H1 (cell line): ENCODE data around the gene TLL1. TPM values are rescaled to one million over a fixed set of nuclear protein-coding genes. Genes with fewer than 3 reads are reported as not detected.

ENCODE experiments used
- CTCF ChIA-PET: fragments of 300-600 bp; sonication (Branson Sonifier 250); formaldehyde crosslinking; loops from one replicate; lab custom pipeline; 2021; ENCODE audit not compliant: partially characterized antibody; lab: Charles Lee
- POLR2A ChIA-PET: fragments of 300-600 bp; sonication (Branson Sonifier 250); formaldehyde crosslinking; loops from one replicate; lab custom pipeline; 2021; ENCODE audit warnings: inconsistent platforms; ENCODE audit not compliant: partially characterized antibody; lab: Charles Lee
- DNase-seq, 2 experiments: peaks; one replicate each; pipeline versions ENCODE4 v3.0.0 to v3.0.0-alpha.2; 2010 to 2022; ENCODE audit warnings: low spot score in 2 of 2, low read depth in 1 of 2, mixed read lengths in 1 of 2
- FAIRE-seq: peaks from 2 replicates; lab custom pipeline; 2011; peaks lifted over from hg19 to GRCh38; lab: Jason Lieb, UNC
- H2AFZ ChIP-seq: 2 replicates; pipeline ENCODE4 v1.8.1; 2012; ENCODE audit warnings: low read length, inconsistent platforms
- H2AK5ac ChIP-seq: 2 replicates; pipeline ENCODE4 v1.6.1; 2013; ENCODE audit warnings: low read depth, low read length
- H2BK120ac ChIP-seq: replicated peaks from 2 replicates; pipeline ENCODE3; 2013; ENCODE audit warnings: low read depth, low read length, inconsistent platforms
- H2BK12ac ChIP-seq: 2 replicates; pipeline ENCODE4 v1.6.1; 2013; ENCODE audit warnings: low read depth, low read length
- H2BK15ac ChIP-seq: 2 replicates; pipeline ENCODE4 v1.6.1; 2013; ENCODE audit warnings: low read length
- H2BK20ac ChIP-seq: 2 replicates; pipeline ENCODE4 v1.6.1; 2013; ENCODE audit warnings: low read length
- H2BK5ac ChIP-seq: 2 replicates; pipeline ENCODE4 v1.6.1; 2013; ENCODE audit warnings: low read depth, low read length
- H3K14ac ChIP-seq: 2 replicates; pipeline ENCODE4 v1.6.1; 2013; ENCODE audit warnings: inconsistent platforms; ENCODE audit not compliant: insufficient read length
- H3K18ac ChIP-seq: 2 replicates; pipeline ENCODE4 v1.6.1; 2013; ENCODE audit warnings: low read length; ENCODE audit errors: extremely low read depth
- H3K23ac ChIP-seq: 2 replicates; pipeline ENCODE4 v1.6.1; 2013; ENCODE audit warnings: inconsistent platforms; ENCODE audit not compliant: insufficient read length
- H3K23me2 ChIP-seq: 2 replicates; pipeline ENCODE4 v1.6.1; 2013; ENCODE audit warnings: low read depth, low read length
- H3K27ac ChIP-seq: 2 replicates; pipeline ENCODE4 v1.6.1; 2011; ENCODE audit warnings: low read depth, low read length, inconsistent platforms
- H3K27me3 ChIP-seq, 4 experiments: replicated peaks in 1 of 4; 1 replicate in 1 of 4; 2 replicates in 3 of 4; pipeline versions ENCODE4 v1.6.1 to v1.8.1; 2011 to 2013; ENCODE audit warnings: low read length in 3 of 4, mild to moderate bottlenecking in 3 of 4, inconsistent platforms in 2 of 4, mixed read lengths in 2 of 4, moderate library complexity in 1 of 4; ENCODE audit not compliant: control insufficient read depth in 3 of 4, insufficient read depth in 3 of 4; ENCODE audit errors: extremely low read depth in 1 of 4
- H3K36me3 ChIP-seq, 4 experiments: 2 replicates each; pipeline versions ENCODE4 v1.6.1 to v1.8.1; 2011 to 2013; ENCODE audit warnings: mild to moderate bottlenecking in 4 of 4, low read length in 3 of 4, moderate library complexity in 2 of 4, control low read depth in 1 of 4, inconsistent platforms in 1 of 4; ENCODE audit not compliant: insufficient read depth in 4 of 4, control insufficient read depth in 2 of 4
- H3K4ac ChIP-seq: replicated peaks from 2 replicates; pipeline ENCODE3; 2013; ENCODE audit warnings: low read length, low read depth, mixed read lengths, inconsistent platforms; ENCODE audit not compliant: insufficient read length
- H3K4me1 ChIP-seq, 4 experiments: replicated peaks in 1 of 4; 1 replicate in 1 of 4; 2 replicates in 3 of 4; pipeline versions ENCODE4 v1.6.1 to v1.8.1; 2011 to 2013; ENCODE audit warnings: low read length in 3 of 4, inconsistent platforms in 2 of 4, mixed read lengths in 1 of 4; ENCODE audit not compliant: insufficient read depth in 4 of 4, control insufficient read depth in 3 of 4
- H3K4me2 ChIP-seq, 2 experiments: 2 replicates each; pipeline versions ENCODE4 v1.6.1 to v1.8.1; 2011 to 2013; ENCODE audit warnings: low read depth in 2 of 2, low read length in 2 of 2, control low read depth in 1 of 2, inconsistent platforms in 1 of 2, mild to moderate bottlenecking in 1 of 2; ENCODE audit not compliant: insufficient read depth in 1 of 2
- H3K4me3 ChIP-seq, 4 experiments: fragments of 200-600, 300-600 bp in 1 of 4; sonication (generic), shearing (Covaris generic), sonication (Bioruptor Twin) in 1 of 4; 2 replicates each; pipeline versions ENCODE4 v1.5.1 to v1.8.1; 2011 to 2016; ENCODE audit warnings: low read length in 4 of 4, low read depth in 3 of 4, control low read depth in 2 of 4, inconsistent platforms in 2 of 4, mild to moderate bottlenecking in 2 of 4, mixed read lengths in 1 of 4, moderate library complexity in 1 of 4; ENCODE audit not compliant: insufficient read depth in 2 of 4; ENCODE audit errors: extremely low read depth in 1 of 4
- H3K56ac ChIP-seq: replicated peaks from 2 replicates; pipeline ENCODE3; 2013; ENCODE audit warnings: low read depth, mild to moderate bottlenecking, mixed read lengths, low read length, inconsistent platforms; ENCODE audit not compliant: insufficient read length
- H3K79me1 ChIP-seq: 2 replicates; pipeline ENCODE4 v1.6.1; 2013; ENCODE audit warnings: low read depth, low read length, control low read depth
- H3K79me2 ChIP-seq, 2 experiments: 2 replicates each; pipeline versions ENCODE4 v1.6.1 to v1.8.1; 2012 to 2013; ENCODE audit warnings: low read length in 2 of 2, mild to moderate bottlenecking in 2 of 2, inconsistent platforms in 1 of 2; ENCODE audit not compliant: insufficient read depth in 2 of 2, control insufficient read depth in 1 of 2
- H3K9ac ChIP-seq, 4 experiments: replicated peaks in 1 of 4; 1 replicate in 1 of 4; 2 replicates in 3 of 4; pipeline versions ENCODE4 v1.6.1 to v1.8.1; 2011 to 2013; ENCODE audit warnings: low read depth in 3 of 4, low read length in 3 of 4, control low read depth in 2 of 4, mild to moderate bottlenecking in 2 of 4, moderate library complexity in 2 of 4, inconsistent platforms in 1 of 4; ENCODE audit errors: extremely low read depth in 1 of 4
- H3K9me3 ChIP-seq, 2 experiments: 2 replicates each; pipeline versions ENCODE4 v1.6.1 to v1.8.1; 2012 to 2013; ENCODE audit warnings: mild to moderate bottlenecking in 2 of 2, moderate library complexity in 2 of 2, control low read depth in 1 of 2, inconsistent platforms in 1 of 2, low read depth in 1 of 2, low read length in 1 of 2, mixed read lengths in 1 of 2; ENCODE audit not compliant: insufficient read depth in 2 of 2
- H4K20me1 ChIP-seq, 2 experiments: replicated peaks in 1 of 2; 2 replicates each; pipeline versions ENCODE3 to v1.8.1; 2011 to 2013; ENCODE audit warnings: inconsistent platforms in 2 of 2, low read length in 2 of 2, mild to moderate bottlenecking in 1 of 2; ENCODE audit not compliant: insufficient read depth in 2 of 2, control insufficient read depth in 1 of 2
- H4K5ac ChIP-seq: 2 replicates; pipeline ENCODE4 v1.6.1; 2013; ENCODE audit warnings: low read length, low read depth, mixed read lengths, inconsistent platforms; ENCODE audit not compliant: insufficient read length
- H4K8ac ChIP-seq: 2 replicates; pipeline ENCODE4 v1.8.0; 2013; ENCODE audit warnings: mild to moderate bottlenecking, moderate library complexity, low read length, inconsistent platforms; ENCODE audit not compliant: insufficient read depth; ENCODE audit errors: extremely low read depth
- H4K91ac ChIP-seq: replicated peaks from 2 replicates; pipeline ENCODE3; 2013; ENCODE audit warnings: low read length, mixed read lengths, inconsistent platforms; ENCODE audit not compliant: insufficient read length
- BCL11A ChIP-seq, 2 experiments: IDR thresholded peaks; one replicate each; pipeline ENCODE4 v1.6.1; 2011; ENCODE audit warnings: low read depth in 2 of 2, low read length in 2 of 2, mild to moderate bottlenecking in 2 of 2
- JUN ChIP-seq: IDR thresholded peaks from 2 replicates; pipeline ENCODE4 v1.6.1; 2011; ENCODE audit warnings: low read depth, mild to moderate bottlenecking, improper control_type of control experiment, low read length
- POU5F1 ChIP-seq: IDR thresholded peaks from 2 replicates; pipeline ENCODE4 v1.6.1; 2011; ENCODE audit warnings: low read depth, mild to moderate bottlenecking, low read length, moderate library complexity
- SIRT6 ChIP-seq: IDR thresholded peaks from one replicate; pipeline ENCODE4 v1.7.1; 2012; ENCODE audit warnings: low read length, inconsistent platforms
- SP4 ChIP-seq: IDR thresholded peaks from 2 replicates; pipeline ENCODE4 v1.6.1; 2012; ENCODE audit warnings: low read length, inconsistent platforms
- TCF12 ChIP-seq: IDR thresholded peaks from 2 replicates; pipeline ENCODE4 v1.6.1; 2011; ENCODE audit warnings: low read depth, mild to moderate bottlenecking, low read length
- WGBS, 2 experiments: shearing (Covaris generic) in 1 of 2; methylation state at CpG; one replicate each; pipeline versions ENCODE4 v1.1.6 to v1.1.7; 2013 to 2015; ENCODE audit warnings: low lambda C conversion rate in 2 of 2, mixed read lengths in 2 of 2, inconsistent platforms in 1 of 2, low coverage in 1 of 2, missing lambda C conversion rate in 1 of 2; ENCODE audit not compliant: insufficient replicate concordance in 2 of 2, insufficient coverage in 1 of 2, insufficient read length in 1 of 2; ENCODE audit errors: extremely low coverage in 1 of 2, missing lambda C conversion rate in 1 of 2; 5-methylcytosine and 5-hydroxymethylcytosine counted together
- polyA plus RNA-seq, 7 experiments: library from polyadenylated mRNA; depleted of rRNA in 3 of 7; stranded (reverse) in 5 of 7; unstranded in 2 of 7; fragments of >200 nt in 5 of 7; fragments of 200-250 nt in 2 of 7; gene quantifications; 1 replicate in 5 of 7; 2 replicates in 1 of 7; 4 replicates in 1 of 7; pipeline versions ENCODE4 v1.2.1 to v1.2.3, GENCODE V29; 2011 to 2013; ENCODE audit warnings: missing spikeins in 2 of 7, mixed read lengths in 2 of 7
- total RNA-seq: library from RNA; stranded (reverse); fragmentation: NEBNext Ultra II Directional; extraction: Animal tissue kit (Norgen Biotek cat#: 25700); gene quantifications from 2 replicates; pipeline ENCODE4 v1.2.1, GENCODE V29; 2021
- TF ChIP-seq, protein P1 (sequence below): IDR thresholded peaks from 2 replicates; pipeline ENCODE4 v1.6.1; 2012; ENCODE audit warnings: low read length, inconsistent platforms
- TF ChIP-seq, protein P2 (sequence below), 3 experiments: IDR thresholded peaks; 1 replicate in 2 of 3; 2 replicates in 1 of 3; pipeline versions ENCODE4 v1.5.1 to v1.6.1; 2011; ENCODE audit warnings: low read length in 3 of 3, mild to moderate bottlenecking in 3 of 3, inconsistent platforms in 2 of 3, low read depth in 1 of 3, moderate library complexity in 1 of 3; ENCODE audit not compliant: insufficient read depth in 1 of 3; ENCODE audit errors: control extremely low read depth in 1 of 3
- TF ChIP-seq, protein P3 (sequence below): IDR thresholded peaks from 2 replicates; pipeline ENCODE4 v1.6.1; 2012; ENCODE audit warnings: inconsistent platforms

The TLL1 gene
- total and polyA plus RNA-seq, 2 of the 8 experiments (the other 6 are each of a cell fraction or from before 2014, with no cell fraction given) = 0.18 to 1.1 TPM

DNA sequence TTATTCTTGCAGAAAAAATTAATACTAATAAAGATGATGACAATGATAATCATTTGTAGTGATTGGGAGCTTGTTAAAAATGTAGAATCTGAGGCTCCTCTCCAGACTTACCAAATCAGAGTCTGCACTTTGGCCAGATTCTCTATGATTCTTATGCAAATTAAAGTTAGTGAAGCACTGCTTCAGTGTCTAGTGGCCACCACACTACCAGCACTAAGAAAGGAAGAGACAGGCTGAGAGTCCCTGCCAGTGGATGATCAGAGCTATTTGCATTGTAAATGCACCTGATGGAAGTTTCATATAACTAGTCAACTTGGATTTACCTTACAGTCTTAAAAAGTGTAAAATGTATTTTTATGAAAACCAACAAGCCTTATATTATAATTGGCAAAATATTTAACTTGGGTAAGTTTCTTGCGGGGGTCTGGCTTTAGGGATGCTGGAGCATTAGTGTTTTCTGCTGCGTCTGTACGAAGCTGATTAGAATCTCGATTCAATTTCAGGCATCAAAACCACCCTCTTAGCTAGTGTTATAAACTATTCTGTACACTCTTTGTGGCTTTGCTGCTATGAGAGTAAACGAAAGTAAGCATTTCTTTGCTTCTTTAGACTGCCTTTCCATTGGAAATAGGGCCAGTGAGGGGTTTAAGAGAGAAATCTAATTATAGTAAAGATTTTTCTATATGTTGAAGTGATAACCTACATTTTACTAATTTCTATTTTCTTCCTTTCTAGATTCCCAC, 114.1 kb downstream of the TLL1 start:
- CTCF ChIA-PET = no interaction called here
- no peak overlapping the region for H2AK5ac ChIP-seq
- no peaks in the 10 kb centered on the region for H3K36me3 ChIP-seq
- H3K9ac ChIP-seq = no peak overlapping the region
- H3K9me3 ChIP-seq = no peaks in the 10 kb centered on the region
- WGBS, 2 experiments = 87% methylated on average over 5 of the region's 5 CpGs; no CpG with 5 or more reads in 1 of the 2 experiments
- no peak overlapping the region for H3K4me3 ChIP-seq
- H3K79me2 ChIP-seq = no peaks in the 10 kb centered on the region
- H2BK5ac ChIP-seq = no peak overlapping the region
- H4K8ac ChIP-seq = no peak overlapping the region
- no peaks in the 10 kb centered on the region for H3K27me3 ChIP-seq
- no peak for FAIRE-seq
- no peak overlapping the region for H3K18ac ChIP-seq
- H3K23ac ChIP-seq = no peak overlapping the region
- POLR2A ChIA-PET = no interaction called here
- H3K4me2 ChIP-seq = no peak overlapping the region
- H3K56ac ChIP-seq = no peak overlapping the region
- no peak overlapping the region for H4K91ac ChIP-seq
- no peak overlapping the region for H3K14ac ChIP-seq
- no peak overlapping the region for H2BK120ac ChIP-seq
- no peak overlapping the region for H3K27ac ChIP-seq
- H2BK20ac ChIP-seq = no peak overlapping the region
- no peak overlapping the region for H2BK15ac ChIP-seq
- no peak overlapping the region for H2AFZ ChIP-seq
- H4K5ac ChIP-seq = no peak overlapping the region
- no peaks in the 10 kb centered on the region for H4K20me1 ChIP-seq
- DNase-seq = no peak
- no peaks in the 10 kb centered on the region for H3K79me1 ChIP-seq
- H2BK12ac ChIP-seq = no peak overlapping the region
- H3K4me1 ChIP-seq = no peaks in the 10 kb centered on the region
- no peak overlapping the region for H3K4ac ChIP-seq
- H3K23me2 ChIP-seq = no peaks in the 10 kb centered on the region
- TF ChIP-seq, protein P1, sequence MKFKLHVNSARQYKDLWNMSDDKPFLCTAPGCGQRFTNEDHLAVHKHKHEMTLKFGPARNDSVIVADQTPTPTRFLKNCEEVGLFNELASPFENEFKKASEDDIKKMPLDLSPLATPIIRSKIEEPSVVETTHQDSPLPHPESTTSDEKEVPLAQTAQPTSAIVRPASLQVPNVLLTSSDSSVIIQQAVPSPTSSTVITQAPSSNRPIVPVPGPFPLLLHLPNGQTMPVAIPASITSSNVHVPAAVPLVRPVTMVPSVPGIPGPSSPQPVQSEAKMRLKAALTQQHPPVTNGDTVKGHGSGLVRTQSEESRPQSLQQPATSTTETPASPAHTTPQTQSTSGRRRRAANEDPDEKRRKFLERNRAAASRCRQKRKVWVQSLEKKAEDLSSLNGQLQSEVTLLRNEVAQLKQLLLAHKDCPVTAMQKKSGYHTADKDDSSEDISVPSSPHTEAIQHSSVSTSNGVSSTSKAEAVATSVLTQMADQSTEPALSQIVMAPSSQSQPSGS = no peak
- TF ChIP-seq JUN = no peak
- TF ChIP-seq BCL11A (IDR thresholded peaks at IDR 0.05; ENCODE audit: low read depth in 2 of 2, low read length in 2 of 2) = no peak
- TF ChIP-seq SP4 = no peak
- no peak for TF ChIP-seq SIRT6
- no peak for TF ChIP-seq POU5F1
- no peak for TF ChIP-seq TCF12
- TF ChIP-seq, protein P2, sequence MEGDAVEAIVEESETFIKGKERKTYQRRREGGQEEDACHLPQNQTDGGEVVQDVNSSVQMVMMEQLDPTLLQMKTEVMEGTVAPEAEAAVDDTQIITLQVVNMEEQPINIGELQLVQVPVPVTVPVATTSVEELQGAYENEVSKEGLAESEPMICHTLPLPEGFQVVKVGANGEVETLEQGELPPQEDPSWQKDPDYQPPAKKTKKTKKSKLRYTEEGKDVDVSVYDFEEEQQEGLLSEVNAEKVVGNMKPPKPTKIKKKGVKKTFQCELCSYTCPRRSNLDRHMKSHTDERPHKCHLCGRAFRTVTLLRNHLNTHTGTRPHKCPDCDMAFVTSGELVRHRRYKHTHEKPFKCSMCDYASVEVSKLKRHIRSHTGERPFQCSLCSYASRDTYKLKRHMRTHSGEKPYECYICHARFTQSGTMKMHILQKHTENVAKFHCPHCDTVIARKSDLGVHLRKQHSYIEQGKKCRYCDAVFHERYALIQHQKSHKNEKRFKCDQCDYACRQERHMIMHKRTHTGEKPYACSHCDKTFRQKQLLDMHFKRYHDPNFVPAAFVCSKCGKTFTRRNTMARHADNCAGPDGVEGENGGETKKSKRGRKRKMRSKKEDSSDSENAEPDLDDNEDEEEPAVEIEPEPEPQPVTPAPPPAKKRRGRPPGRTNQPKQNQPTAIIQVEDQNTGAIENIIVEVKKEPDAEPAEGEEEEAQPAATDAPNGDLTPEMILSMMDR (IDR thresholded peaks at IDR 0.05; ENCODE audit: control extremely low read depth in 1 of 3, insufficient read depth in 1 of 3, low read depth in 1 of 3, low read length in 3 of 3) = no peak
- TF ChIP-seq, protein P3, sequence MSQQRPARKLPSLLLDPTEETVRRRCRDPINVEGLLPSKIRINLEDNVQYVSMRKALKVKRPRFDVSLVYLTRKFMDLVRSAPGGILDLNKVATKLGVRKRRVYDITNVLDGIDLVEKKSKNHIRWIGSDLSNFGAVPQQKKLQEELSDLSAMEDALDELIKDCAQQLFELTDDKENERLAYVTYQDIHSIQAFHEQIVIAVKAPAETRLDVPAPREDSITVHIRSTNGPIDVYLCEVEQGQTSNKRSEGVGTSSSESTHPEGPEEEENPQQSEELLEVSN = no peak
